Hepatocyte (in vitro differentiated cells): ENCODE data around the gene GNAO1.

Experiments
- EZH2phosphoT487 ChIP-seq: fragments of 200-600 bp; sonication (generic); IDR thresholded peaks from one replicate; pipeline ENCODE4 v1.6.1; 2018; ENCODE audit warnings: antibody characterized with exemption, mild to moderate bottlenecking, low read depth, moderate library complexity; ENCODE audit not compliant: unreplicated experiment, severe bottlenecking
- TF ChIP-seq, protein P1 (sequence below): fragments of 200-600 bp; sonication (generic); IDR thresholded peaks from 2 replicates; pipeline ENCODE4 v1.5.1; 2016; ENCODE audit warnings: antibody characterized with exemption, mild to moderate bottlenecking; ENCODE audit not compliant: poor library complexity

- TF ChIP-seq, protein P1, sequence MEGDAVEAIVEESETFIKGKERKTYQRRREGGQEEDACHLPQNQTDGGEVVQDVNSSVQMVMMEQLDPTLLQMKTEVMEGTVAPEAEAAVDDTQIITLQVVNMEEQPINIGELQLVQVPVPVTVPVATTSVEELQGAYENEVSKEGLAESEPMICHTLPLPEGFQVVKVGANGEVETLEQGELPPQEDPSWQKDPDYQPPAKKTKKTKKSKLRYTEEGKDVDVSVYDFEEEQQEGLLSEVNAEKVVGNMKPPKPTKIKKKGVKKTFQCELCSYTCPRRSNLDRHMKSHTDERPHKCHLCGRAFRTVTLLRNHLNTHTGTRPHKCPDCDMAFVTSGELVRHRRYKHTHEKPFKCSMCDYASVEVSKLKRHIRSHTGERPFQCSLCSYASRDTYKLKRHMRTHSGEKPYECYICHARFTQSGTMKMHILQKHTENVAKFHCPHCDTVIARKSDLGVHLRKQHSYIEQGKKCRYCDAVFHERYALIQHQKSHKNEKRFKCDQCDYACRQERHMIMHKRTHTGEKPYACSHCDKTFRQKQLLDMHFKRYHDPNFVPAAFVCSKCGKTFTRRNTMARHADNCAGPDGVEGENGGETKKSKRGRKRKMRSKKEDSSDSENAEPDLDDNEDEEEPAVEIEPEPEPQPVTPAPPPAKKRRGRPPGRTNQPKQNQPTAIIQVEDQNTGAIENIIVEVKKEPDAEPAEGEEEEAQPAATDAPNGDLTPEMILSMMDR = no peak
- no peak for TF ChIP-seq EZH2phosphoT487
Measured at GRCh38 chr16:56192986-56193945, 2.0 kb downstream of the GNAO1 start.
